Upper lobe of left lung (tissue), 4 donors: ENCODE results near the gene BACE1-AS.

ENCODE experiments used
- POLR2A ChIP-seq, 4 donors: fragments of 450-650 bp; IDR thresholded peaks; one replicate each; pipeline ENCODE4 v1.5.1; 2016 to 2017; ENCODE audit warnings: antibody characterized with exemption in 4 of 4, mild to moderate bottlenecking in 2 of 4
- POLR2AphosphoS5 ChIP-seq, 2 donors: sonication (generic); formaldehyde crosslinking; IDR thresholded peaks; one replicate each; pipeline ENCODE4 v1.5.1; 2017; ENCODE audit warnings: antibody characterized with exemption in 2 of 2
- TF ChIP-seq, protein P1 (sequence below), 6 experiments: fragments of 450-650 bp in 4 of 6; fragments of 200-600 bp in 2 of 6; sonication (generic) in 2 of 6; IDR thresholded peaks; one replicate each; pipeline ENCODE4 v1.5.1; 2016 to 2019; ENCODE audit warnings: antibody characterized with exemption in 6 of 6

- TF ChIP-seq POLR2A (IDR thresholded peaks at IDR 0.05) (no peak), POLR2AphosphoS5 (IDR thresholded peaks at IDR 0.05) (no peak)
- TF ChIP-seq, protein P1, sequence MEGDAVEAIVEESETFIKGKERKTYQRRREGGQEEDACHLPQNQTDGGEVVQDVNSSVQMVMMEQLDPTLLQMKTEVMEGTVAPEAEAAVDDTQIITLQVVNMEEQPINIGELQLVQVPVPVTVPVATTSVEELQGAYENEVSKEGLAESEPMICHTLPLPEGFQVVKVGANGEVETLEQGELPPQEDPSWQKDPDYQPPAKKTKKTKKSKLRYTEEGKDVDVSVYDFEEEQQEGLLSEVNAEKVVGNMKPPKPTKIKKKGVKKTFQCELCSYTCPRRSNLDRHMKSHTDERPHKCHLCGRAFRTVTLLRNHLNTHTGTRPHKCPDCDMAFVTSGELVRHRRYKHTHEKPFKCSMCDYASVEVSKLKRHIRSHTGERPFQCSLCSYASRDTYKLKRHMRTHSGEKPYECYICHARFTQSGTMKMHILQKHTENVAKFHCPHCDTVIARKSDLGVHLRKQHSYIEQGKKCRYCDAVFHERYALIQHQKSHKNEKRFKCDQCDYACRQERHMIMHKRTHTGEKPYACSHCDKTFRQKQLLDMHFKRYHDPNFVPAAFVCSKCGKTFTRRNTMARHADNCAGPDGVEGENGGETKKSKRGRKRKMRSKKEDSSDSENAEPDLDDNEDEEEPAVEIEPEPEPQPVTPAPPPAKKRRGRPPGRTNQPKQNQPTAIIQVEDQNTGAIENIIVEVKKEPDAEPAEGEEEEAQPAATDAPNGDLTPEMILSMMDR (IDR thresholded peaks at IDR 0.05), result no peak
These were observed 45.9 kb downstream of the BACE1-AS start for GRCh38 chr11:117337076-117337475.
